Fibroblast of the aortic adventitia (primary cell): ENCODE results near the gene ESYT2. TPM values are rescaled to one million over a fixed set of nuclear protein-coding genes. Genes with fewer than 3 reads are reported as not detected.

Source experiments
- DNase-seq: peaks from one replicate; pipeline ENCODE4 v3.0.0-alpha.2; 2010; ENCODE audit warnings: low read depth
- H3K4me3 ChIP-seq: 2 replicates; pipeline ENCODE4 v1.5.1; 2011; ENCODE audit warnings: low read depth, mild to moderate bottlenecking, control low read depth, low read length, moderate library complexity
- CTCF ChIP-seq: IDR thresholded peaks from 2 replicates; pipeline ENCODE4 v1.5.1; 2011; ENCODE audit warnings: mild to moderate bottlenecking, low read length, control low read depth, inconsistent platforms; ENCODE audit not compliant: insufficient read depth
- total RNA-seq: library from RNA; depleted of rRNA; stranded (reverse); fragments of >200 nt; gene quantifications from 2 replicates; pipeline ENCODE4 v1.2.3, GENCODE V29; 2012; ENCODE audit warnings: low replicate concordance

ESYT2 gene
- total RNA-seq, 1 donor: 105 TPM

- peak; percentile 10 for TF ChIP-seq CTCF
- peak; percentile 93 for DNase-seq
These were observed 88.5 kb downstream of the ESYT2 start for GRCh38 chr7:158740657-158741293.

GRCh38 chr7:158740013-158740656 is 89.2 kb downstream of the ESYT2 start:
- TF ChIP-seq CTCF: no peak
- peak; percentile 67 for DNase-seq
- H3K4me3 ChIP-seq: no peak overlapping the region

More at GRCh38 chr7:158740657-158741293, 88.5 kb downstream of the ESYT2 start:
- no peak overlapping the region for H3K4me3 ChIP-seq

- TF ChIP-seq CTCF: no peak
- DNase-seq: no peak
These were observed 90.5 kb downstream of the ESYT2 start for GRCh38 chr7:158738841-158739240.

GRCh38 chr7:158737064-158737695 is 92.1 kb downstream of the ESYT2 start:
- TF ChIP-seq CTCF: no peak
- no peak for DNase-seq
- no peak overlapping the region for H3K4me3 ChIP-seq

More at GRCh38 chr7:158738841-158739240, 90.5 kb downstream of the ESYT2 start:
- H3K4me3 ChIP-seq: no peak overlapping the region

GRCh38 chr7:158735935-158736334 is 93.4 kb downstream of the ESYT2 start:
- no peak for TF ChIP-seq CTCF
- no peak overlapping the region for H3K4me3 ChIP-seq
- no peak for DNase-seq

- H3K4me3 ChIP-seq: no peak overlapping the region
- DNase-seq: peak; percentile 8
- no peak for TF ChIP-seq CTCF
These were observed 94.4 kb downstream of the ESYT2 start for GRCh38 chr7:158734861-158735260.
